HepG2 (cell line): ENCODE results near the gene FAIM. TPM values are rescaled to one million over a fixed set of nuclear protein-coding genes. Genes with fewer than 3 reads are reported as not detected.

Experiments used
- CBX1 ChIP-seq: IDR thresholded peaks from one replicate; pipeline ENCODE4 v1.6.1; 2016; ENCODE audit warnings: antibody characterized with exemption, low read depth
- CCAR2 ChIP-seq: fragments of 200-400 bp; formaldehyde crosslinking; optimal IDR thresholded peaks from 2 replicates; pipeline ENCODE3; 2018; ENCODE audit warnings: low read depth, mild to moderate bottlenecking, low read length, moderate library complexity
- EEA1 ChIP-seq: sonication (generic); formaldehyde crosslinking; IDR thresholded peaks from 2 replicates; pipeline ENCODE4 v1.5.1; 2020; ENCODE audit warnings: mild to moderate bottlenecking, missing genetic modification reagents, borderline replicate concordance
- KIAA2018 ChIP-seq: sonication (generic); formaldehyde crosslinking; IDR thresholded peaks from 2 replicates; pipeline ENCODE4 v1.5.0; 2020; ENCODE audit warnings: mild to moderate bottlenecking, missing genetic modification reagents, borderline replicate concordance
- PRDM4 ChIP-seq: sonication (generic); formaldehyde crosslinking; IDR thresholded peaks from 2 replicates; pipeline ENCODE4 v1.9.0; 2021; ENCODE audit warnings: missing genetic modification reagents, borderline replicate concordance
- ZBTB39 ChIP-seq: sonication (generic); formaldehyde crosslinking; IDR thresholded peaks from 2 replicates; pipeline ENCODE4 v1.5.0; 2020; ENCODE audit warnings: missing genetic modification reagents
- ZNF784 ChIP-seq: sonication (generic); formaldehyde crosslinking; IDR thresholded peaks from 2 replicates; pipeline ENCODE4 v1.5.1; 2020; ENCODE audit warnings: missing genetic modification reagents, mild to moderate bottlenecking, borderline replicate concordance
- polyA plus RNA-seq, 8 experiments: library from polyadenylated mRNA; depleted of rRNA in 3 of 8; stranded (reverse) in 7 of 8; unstranded in 1 of 8; fragments of >200 nt; fragmentation: Illumina TruSeq in 4 of 8; extraction: Trizol in 4 of 8; gene quantifications; 2 replicates each; pipeline versions ENCODE4 v1.2.1 to v1.2.3, GENCODE V29; 2011 to 2016; ENCODE audit warnings: low read depth in 4 of 8, missing spikeins in 1 of 8, mixed read lengths in 1 of 8; ENCODE audit not compliant: insufficient read depth in 1 of 8
- total RNA-seq, 5 experiments: library from RNA; depleted of rRNA; stranded (reverse); fragments of >200 nt; fragmentation: Illumina TruSeq; extraction: Trizol; gene quantifications; 2 replicates each; pipeline ENCODE4 v1.2.3, GENCODE V29; 2016; ENCODE audit warnings: low read depth in 1 of 5

FAIM gene
- total and polyA plus RNA-seq, 2 of the 13 experiments (the other 11 are each of a cell fraction or from before 2014, with no cell fraction given): 4.3 to 25.8 TPM

- TF ChIP-seq KIAA2018 (CRISPR knock-in tag) (no peak), CBX1 (no peak), ZNF784 (CRISPR knock-in tag) (peak; percentile 30; the same call in 1 of the 2 replicates), EEA1 (CRISPR knock-in tag) (peak; percentile 55; the same call in 1 of the 2 replicates), CCAR2 (no peak), PRDM4 (no peak), ZBTB39 (CRISPR knock-in tag) (no peak)
Observed at GRCh38 chr3:138608322-138609135, at the start of gene FAIM (continued).
